IPS DF 6.9 (cell line): ENCODE results near the gene HHATL.

Source experiments
- DNase-seq: peaks from one replicate; pipeline ENCODE4 v3.0.0-alpha.2; 2013; ENCODE audit warnings: low read depth, low spot score
- H3K27ac ChIP-seq: one replicate; pipeline ENCODE4 v1.5.1; 2013; ENCODE audit warnings: low read length, control low read depth
- H3K27me3 ChIP-seq: 2 replicates; pipeline ENCODE4 v1.6.1; 2013; ENCODE audit warnings: mild to moderate bottlenecking, low read length; ENCODE audit not compliant: control insufficient read depth, insufficient read depth
- H3K36me3 ChIP-seq: 2 replicates; pipeline ENCODE4 v1.6.1; 2013; ENCODE audit warnings: low read length; ENCODE audit not compliant: control insufficient read depth, insufficient read depth
- H3K4me1 ChIP-seq: 2 replicates; pipeline ENCODE4 v1.6.1; 2013; ENCODE audit warnings: low read length; ENCODE audit not compliant: control insufficient read depth, insufficient read depth
- H3K4me3 ChIP-seq: 2 replicates; pipeline ENCODE4 v1.5.1; 2013; ENCODE audit warnings: mild to moderate bottlenecking, low read length
- H3K9me3 ChIP-seq: 2 replicates; pipeline ENCODE4 v1.6.1; 2013; ENCODE audit warnings: low read length, inconsistent platforms; ENCODE audit not compliant: control insufficient read depth, insufficient read depth
- WGBS: extraction: QIAGEN DNeasy Blood & Tissue Kit; methylation state at CpG from one replicate; pipeline ENCODE4 v1.1.7; 2013; ENCODE audit warnings: mixed read lengths, missing lambda C conversion rate; ENCODE audit not compliant: insufficient read length, insufficient coverage; 5-methylcytosine and 5-hydroxymethylcytosine counted together

Gene HHATL

DNA sequence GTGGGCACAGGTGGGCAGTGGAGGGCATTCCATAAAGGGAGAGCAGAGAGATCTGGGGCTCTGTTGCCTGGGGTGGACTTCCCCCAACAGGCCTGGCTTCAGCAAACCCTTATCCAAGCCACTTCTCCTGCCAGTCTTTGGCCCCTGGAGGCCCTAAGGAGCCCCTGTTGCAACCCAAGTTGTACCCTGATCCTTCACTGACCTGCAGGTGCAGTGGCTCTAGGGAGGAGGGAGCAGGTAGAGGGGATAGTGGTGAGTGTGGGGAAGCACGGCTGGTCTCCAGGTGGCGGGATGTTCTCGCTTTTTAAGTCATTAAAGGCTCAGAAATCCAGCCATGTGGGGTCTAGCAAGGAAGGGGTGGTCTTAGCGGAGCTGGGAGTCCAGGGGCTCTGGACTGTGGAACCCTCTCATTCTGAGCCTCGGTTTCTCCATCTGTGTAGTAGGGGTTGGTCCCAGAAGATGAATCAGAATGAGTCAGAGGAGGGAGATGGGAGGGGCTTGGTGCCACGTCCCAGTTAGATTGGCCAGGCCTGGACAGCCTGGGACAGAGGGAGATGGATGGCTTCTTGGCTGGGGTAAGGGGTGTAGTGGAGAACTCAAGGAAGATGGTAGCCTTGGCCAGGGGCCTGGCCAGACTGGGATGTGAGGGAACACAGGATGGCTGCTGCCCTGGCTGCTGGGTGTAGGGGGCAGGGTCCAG, 46.5 kb downstream of the HHATL start:
- Histone ChIP-seq H3K4me1 (peaks cover 14% of the 10 kb centered on the region), H3K36me3 (0 out of 2 replicates have a peak, but pooled peaks cover 4% of the 10 kb centered on the region), H3K27me3 (no peaks in the 10 kb centered on the region), H3K4me3 (no peak overlapping the region), H3K27ac (no peak overlapping the region), H3K9me3 (no peaks in the 10 kb centered on the region)
- DNase-seq = no peak
- WGBS = no CpG with 5 or more reads among the region's 6 CpGs

DNA sequence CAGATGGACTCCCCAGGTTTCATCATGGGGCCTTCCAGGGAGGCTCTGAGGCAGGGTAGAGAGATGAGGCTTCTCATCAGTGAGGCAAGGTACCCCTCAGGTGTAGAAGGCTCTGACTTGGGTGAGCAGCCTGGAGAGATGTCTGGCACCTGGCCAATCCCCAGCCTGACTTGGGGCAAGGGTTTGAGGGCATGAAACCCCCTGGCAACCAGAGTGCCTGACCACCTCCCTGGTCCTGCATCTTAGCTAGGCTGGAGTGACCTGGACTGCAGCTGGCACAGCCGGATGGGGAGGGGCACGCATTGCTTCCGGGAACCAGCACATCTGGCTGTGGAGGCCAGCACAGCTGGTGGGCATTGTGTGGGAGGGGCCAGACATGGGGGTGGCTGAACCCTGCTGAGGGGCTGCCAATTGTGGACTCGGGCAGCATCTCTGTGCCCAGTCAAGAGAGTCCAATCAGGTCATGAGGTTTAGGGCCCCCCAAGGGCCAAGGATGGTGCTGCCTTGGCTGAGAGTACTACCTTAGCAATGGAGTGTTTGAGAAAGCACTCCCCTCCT, 47.2 kb downstream of the HHATL start:
- 0 out of 2 replicates have a peak, but pooled peaks cover 4% of the 10 kb centered on the region for H3K36me3 ChIP-seq
- no peaks in the 10 kb centered on the region for H3K9me3 ChIP-seq
- peak overlapping the region; percentile 74; the same call in 1 of the 2 replicates for H3K4me3 ChIP-seq
- no peak for DNase-seq
- H3K27ac ChIP-seq = no peak overlapping the region
- H3K27me3 ChIP-seq = no peaks in the 10 kb centered on the region
- H3K4me1 ChIP-seq = peaks cover 14% of the 10 kb centered on the region
- WGBS = no CpG with 5 or more reads among the region's 4 CpGs

DNA sequence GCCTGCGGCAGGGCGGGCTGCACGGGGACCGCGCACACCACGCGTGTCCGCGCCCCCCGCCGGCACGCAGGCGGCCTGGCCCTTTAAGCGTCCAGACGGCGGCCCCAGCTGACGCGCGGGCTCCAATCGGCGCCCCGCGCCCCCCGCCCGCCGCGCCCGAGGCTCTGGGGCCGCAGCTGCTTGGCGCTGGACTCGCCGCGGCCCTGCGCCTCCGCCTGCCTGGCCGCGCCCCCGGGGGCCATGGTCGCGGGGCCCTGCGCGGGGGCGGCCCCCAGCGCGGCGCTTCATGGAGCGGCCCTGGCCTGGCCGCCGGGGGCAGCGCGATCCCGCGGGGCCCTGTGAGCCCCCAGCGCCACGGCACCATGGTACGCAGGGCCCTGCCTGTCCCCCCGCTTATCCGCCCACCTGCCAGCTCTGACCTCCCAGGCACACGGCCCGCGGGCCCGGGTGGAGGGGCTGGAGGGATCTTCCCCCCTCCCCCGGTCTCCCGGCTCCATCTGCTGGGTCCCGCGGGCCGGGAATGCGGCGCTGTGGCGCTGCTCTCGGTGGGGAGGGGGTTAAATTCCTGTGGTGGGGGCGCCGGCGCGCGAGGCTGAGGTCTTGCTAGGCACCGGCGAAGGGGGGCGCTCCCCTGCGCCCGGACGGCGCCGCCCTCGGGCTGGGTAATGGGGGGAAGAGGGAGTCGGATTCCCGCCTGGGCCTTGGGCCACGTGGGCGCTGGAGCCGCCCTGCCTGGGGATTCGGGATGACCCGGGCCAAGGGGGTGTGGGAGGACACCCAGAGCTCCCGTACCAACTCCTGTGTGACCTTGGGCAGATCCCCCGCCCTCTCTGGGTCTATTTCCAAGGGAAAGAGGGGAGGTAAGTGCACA, 48.0 kb downstream of the HHATL start:
- WGBS = no CpG with 5 or more reads among the region's 94 CpGs

DNA sequence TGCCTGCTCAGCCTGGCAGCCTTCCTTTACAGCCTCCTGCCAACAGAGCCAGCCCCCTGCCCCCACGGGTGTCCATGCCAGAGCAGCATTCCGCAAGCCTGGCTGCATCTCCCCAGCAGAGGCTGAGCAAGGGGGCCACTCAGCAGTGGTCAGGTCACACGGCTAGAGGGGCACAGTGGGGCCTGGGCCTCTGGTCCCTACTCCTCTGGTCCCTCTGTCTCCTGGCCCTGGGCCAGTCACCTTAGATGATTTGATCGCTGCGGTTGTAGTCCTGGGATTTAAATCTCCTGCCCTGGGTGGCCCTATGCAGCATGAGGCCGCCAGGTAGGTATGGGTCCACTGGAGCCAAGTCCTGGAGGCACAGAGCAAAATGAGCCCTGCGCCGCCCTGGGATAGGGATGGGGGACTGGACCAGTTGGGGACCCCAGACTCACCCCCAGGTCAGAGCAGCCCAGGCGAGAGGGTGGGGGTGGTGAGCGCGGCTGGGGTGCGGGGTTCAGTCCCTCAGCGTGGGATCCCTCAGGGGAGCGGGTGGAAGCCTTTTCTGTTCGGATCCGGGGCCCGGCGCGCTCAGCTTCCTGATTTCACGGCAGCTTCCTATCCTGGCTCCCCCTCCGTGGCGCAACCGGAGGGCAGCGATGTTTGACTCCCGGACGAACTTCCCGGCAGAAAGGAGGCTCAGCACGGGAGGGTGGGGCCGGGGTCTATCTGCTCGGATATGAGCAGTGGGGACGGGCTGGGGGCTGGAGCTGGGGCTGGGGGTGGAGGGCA, 48.9 kb downstream of the HHATL start, which contains the start of gene ZBTB47:
Gene ZBTB47 (plus strand): TSS at position 138 of the 771 bp plus-strand sequence. CDS start 4,659 bp downstream, outside the sequence.
- Histone ChIP-seq H3K27me3 (no peaks in the 10 kb centered on the region), H3K9me3 (no peaks in the 10 kb centered on the region), H3K4me1 (peaks cover 14% of the 10 kb centered on the region), H3K4me3 (peak within 1 kb of the TSS; percentile 74; the same call in 1 of the 2 replicates), H3K27ac (no peak within 1 kb of the TSS), H3K36me3 (0 out of 2 replicates have a peak, but pooled peaks cover 4% of the 10 kb centered on the region)
- DNase-seq = no peak
- WGBS = no CpG with 5 or more reads among the region's 31 CpGs

More for the DNA sequence above, 48.0 kb downstream of the HHATL start:
- Histone ChIP-seq H3K4me3 (peak overlapping the region; percentile 74; the same call in 1 of the 2 replicates), H3K9me3 (no peaks in the 10 kb centered on the region), H3K27me3 (no peaks in the 10 kb centered on the region), H3K27ac (no peak overlapping the region), H3K36me3 (0 out of 2 replicates have a peak, but pooled peaks cover 4% of the 10 kb centered on the region), H3K4me1 (peaks cover 14% of the 10 kb centered on the region)
- DNase-seq = peak; percentile 41

DNA sequence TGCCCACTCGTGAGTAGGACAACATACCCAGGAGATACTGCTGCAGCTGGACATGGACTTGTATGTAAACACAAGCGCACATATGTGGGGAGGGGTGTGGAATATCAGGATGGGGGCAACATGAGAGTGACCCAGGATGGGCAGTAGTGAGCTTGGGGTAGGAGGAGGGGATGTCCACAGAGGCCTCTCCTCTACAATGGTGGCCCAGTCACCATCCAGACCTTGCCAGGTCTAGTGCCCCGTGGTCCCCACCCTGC, 49.4 kb downstream of the HHATL start:
- Histone ChIP-seq H3K27ac (no peak overlapping the region), H3K9me3 (no peaks in the 10 kb centered on the region), H3K27me3 (no peaks in the 10 kb centered on the region), H3K4me1 (peaks cover 14% of the 10 kb centered on the region), H3K36me3 (no peaks in the 10 kb centered on the region), H3K4me3 (peak overlapping the region; percentile 74; the same call in 1 of the 2 replicates)
- no peak for DNase-seq
- WGBS = no CpG with 5 or more reads among the region's 3 CpGs

DNA sequence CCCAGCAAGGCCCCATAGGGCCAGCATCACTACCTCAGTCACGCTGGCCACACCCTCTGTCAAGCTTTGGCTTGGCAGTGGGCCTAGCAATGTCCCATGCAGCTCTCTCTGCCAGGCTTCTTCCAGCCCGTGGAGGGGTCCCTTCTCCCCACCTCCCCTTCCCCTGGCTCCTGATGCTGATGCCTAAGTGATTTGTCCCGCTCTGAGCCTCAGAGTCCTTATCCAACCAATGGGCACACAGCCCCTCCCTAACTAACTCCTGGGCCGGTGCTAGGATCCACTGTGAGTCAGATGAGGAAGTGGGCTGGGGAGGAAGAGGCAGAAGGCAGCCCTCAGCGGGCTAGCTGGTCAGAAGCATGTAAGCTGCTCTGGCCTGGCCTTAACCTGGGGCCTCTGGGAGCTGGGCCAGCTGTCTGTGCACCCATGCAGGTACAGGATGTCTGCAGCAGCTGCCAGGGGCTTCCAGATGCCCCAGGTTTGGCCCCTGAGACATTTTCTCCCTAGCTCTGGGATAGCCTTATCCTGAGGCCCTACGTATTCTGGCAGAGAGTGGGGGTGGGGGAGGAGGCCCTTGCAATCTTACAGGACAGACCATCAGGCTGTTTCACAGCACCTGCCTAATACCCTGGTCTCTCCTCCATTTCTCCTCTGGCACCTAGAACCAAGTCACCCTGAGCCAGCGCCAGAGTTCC, 49.8 kb downstream of the HHATL start:
- H3K27ac ChIP-seq = no peak overlapping the region
- WGBS = no CpG with 5 or more reads among the region's 7 CpGs
- H3K4me1 ChIP-seq = peaks cover 14% of the 10 kb centered on the region
- no peaks in the 10 kb centered on the region for H3K36me3 ChIP-seq
- H3K4me3 ChIP-seq = no peak overlapping the region
- no peaks in the 10 kb centered on the region for H3K9me3 ChIP-seq
- H3K27me3 ChIP-seq = no peaks in the 10 kb centered on the region
- DNase-seq = no peak

DNA sequence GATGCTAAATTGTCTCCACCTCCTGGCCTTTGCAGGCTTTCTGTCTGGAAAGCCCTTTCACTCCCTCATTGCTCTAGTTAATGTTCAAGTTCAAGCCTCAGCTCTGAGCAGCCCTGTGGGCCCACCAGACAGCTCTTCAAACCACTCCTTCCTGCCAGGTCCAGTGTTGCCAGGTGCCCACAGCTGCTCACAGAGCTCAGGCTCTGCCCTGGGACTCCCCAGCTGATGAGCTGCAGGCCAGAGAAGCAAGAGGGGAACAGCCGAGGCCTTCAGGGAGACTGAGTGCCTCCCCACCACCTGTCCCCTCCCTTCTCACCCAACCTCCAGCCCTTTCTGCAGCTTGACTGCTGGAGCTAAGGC, 50.4 kb downstream of the HHATL start:
- no peaks in the 10 kb centered on the region for H3K27me3 ChIP-seq
- H3K27ac ChIP-seq = no peak overlapping the region
- no CpG with 5 or more reads among the region's 1 CpG for whole genome bisulfite sequencing
- no peak overlapping the region for H3K4me3 ChIP-seq
- DNase-seq = no peak
- H3K4me1 ChIP-seq = peaks cover 16% of the 10 kb centered on the region
- H3K9me3 ChIP-seq = no peaks in the 10 kb centered on the region
- H3K36me3 ChIP-seq = no peaks in the 10 kb centered on the region; the same call in 1 of the 2 replicates

DNA sequence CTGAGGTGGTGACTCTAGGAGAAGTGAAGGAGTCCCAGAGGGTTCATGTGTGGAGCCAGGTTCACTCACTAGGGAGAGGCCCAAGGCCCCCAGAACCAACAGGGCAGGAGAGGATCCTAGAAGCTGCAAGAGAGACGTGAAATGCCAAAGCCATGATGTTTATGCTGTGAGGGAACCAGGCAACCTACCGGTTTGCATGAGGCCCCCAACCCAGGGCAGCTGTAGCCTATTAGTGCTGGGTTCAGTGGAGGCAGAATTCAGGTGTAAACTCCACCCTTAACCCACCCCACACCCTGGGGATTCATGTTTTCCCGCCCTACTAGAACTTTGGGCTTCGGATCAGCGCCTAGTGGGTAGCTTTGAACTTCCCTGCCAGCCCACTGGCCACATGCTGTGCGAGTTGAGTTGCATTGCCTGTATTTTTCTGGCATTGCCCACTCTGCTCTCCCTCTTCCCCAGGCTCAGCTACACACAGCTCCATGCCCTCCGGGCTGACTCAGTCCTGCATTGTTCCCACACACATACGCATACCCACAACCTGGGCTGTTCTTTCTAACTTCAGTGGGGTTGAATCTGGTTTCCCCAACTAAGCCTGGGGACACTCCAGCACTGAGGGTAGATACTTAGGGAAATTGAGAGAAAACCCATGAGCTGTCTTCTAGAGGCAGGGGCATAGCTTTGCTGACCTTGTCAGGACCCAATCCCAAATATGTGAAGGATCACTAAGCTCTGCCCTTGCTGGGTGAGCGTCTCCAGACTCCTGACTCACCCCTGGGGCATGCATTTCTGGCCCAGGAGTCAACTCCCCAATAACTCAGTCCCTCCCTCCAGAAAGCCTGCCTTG, 51.1 kb downstream of the HHATL start:
- no CpG with 5 or more reads among the region's 9 CpGs for WGBS
- Histone ChIP-seq H3K4me3 (no peak overlapping the region), H3K27ac (no peak overlapping the region), H3K27me3 (no peaks in the 10 kb centered on the region), H3K9me3 (no peaks in the 10 kb centered on the region), H3K4me1 (peaks cover 16% of the 10 kb centered on the region), H3K36me3 (no peaks in the 10 kb centered on the region; the same call in 1 of the 2 replicates)
- no peak for DNase-seq

DNA sequence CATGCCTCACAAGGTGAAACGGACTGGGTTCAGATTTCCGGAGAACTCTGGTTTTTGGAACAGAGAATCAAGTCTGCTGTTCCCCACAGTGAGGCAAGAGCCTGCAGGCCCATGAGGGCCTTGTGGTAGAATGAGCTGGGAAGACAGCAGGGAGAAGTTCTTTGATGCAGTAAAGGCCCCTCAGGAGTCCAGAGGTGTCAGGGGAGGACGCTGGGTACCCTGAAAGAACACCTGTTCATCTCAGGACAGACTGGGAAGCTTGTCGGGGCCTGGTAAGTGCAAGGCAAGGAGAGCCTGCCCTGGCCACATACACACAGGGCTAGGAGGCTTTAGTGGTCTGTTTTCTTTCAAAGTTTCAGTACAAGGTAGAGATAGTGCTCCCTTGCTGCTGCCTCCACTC, 52.8 kb downstream of the HHATL start:
- Histone ChIP-seq H3K27me3 (no peaks in the 10 kb centered on the region), H3K9me3 (no peaks in the 10 kb centered on the region), H3K4me3 (no peak overlapping the region), H3K4me1 (peaks cover 11% of the 10 kb centered on the region), H3K27ac (no peak overlapping the region), H3K36me3 (no peaks in the 10 kb centered on the region; the same call in 1 of the 2 replicates)
- no CpG with 5 or more reads among the region's 4 CpGs for WGBS
- DNase-seq = no peak
